ENCODE results near the gene RBP4. TPM values are rescaled to one million over a fixed set of nuclear protein-coding genes. Genes with fewer than 3 reads are reported as not detected.

RBP4 gene
- total and polyA plus RNA-seq, 9 of the 15 experiments (the other 6 are each of a cell fraction or from before 2014, with no cell fraction given), result 0.91 TPM; not detected in 8

GRCh38 chr10:93599778-93600177, 1.3 kb downstream of the RBP4 start:
- ATAC-seq, result no peak
- ChIA-PET CTCF (ENCODE audit: low intra/inter-chr PET ratio) (no interaction called here), POLR2A (interaction anchor here (0.6 kb wide), 1 partner anchor 82 kb away, joined by 3 read pairs; no protein-coding TSS in a partner anchor)
- in situ Hi-C loops (cut with MboI) (no loop called here), intact Hi-C loops (cut with micrococcal nuclease) (no loop called here)
- no peak overlapping the region for H3K9ac ChIP-seq (ENCODE audit: insufficient read depth in 1 of 2, low read depth in 2 of 2, low read length in 2 of 2)
- H3K4me2 ChIP-seq (ENCODE audit: insufficient read depth, low read length), result no peak overlapping the region
- BruUV-seq (replicated peaks), result no TSS peak
- no peak for DNase-seq (ENCODE audit: extremely low read depth in 1 of 4, low spot score in 3 of 4)
- no peak overlapping the region for H2AFZ ChIP-seq (ENCODE audit: low read depth, low read length)
- no peaks in the 10 kb centered on the region for H3K36me3 ChIP-seq (ENCODE audit: control insufficient read depth, insufficient read depth, low read length)
- H3K79me2 ChIP-seq (ENCODE audit: control insufficient read depth, insufficient read depth, low read length), result no peaks in the 10 kb centered on the region
- no peaks in the 10 kb centered on the region for H3K9me3 ChIP-seq (replicated peaks; ENCODE audit: control insufficient read depth, insufficient read depth, low read depth, low read length)
- H3K4me3 ChIP-seq, result no peak overlapping the region
- FAIRE-seq, result no peak
- peaks cover 9 to 31% of the 10 kb centered on the region in 2 experiments; a peak in 3 of 5 replicates for H3K27me3 ChIP-seq (ENCODE audit: control insufficient read depth in 2 of 2, insufficient read depth in 2 of 2, low read length in 2 of 2)
- H3K9me1 ChIP-seq (ENCODE audit: control insufficient read depth, insufficient read depth, low read length), result no peaks in the 10 kb centered on the region
- no peaks in the 10 kb centered on the region; a peak in 1 of 5 replicates for H3K4me1 ChIP-seq (replicated peaks in 1 of 2; ENCODE audit: control insufficient read depth in 2 of 2, insufficient read depth in 2 of 2, low read length in 2 of 2)
- no peak overlapping the region for H3K27ac ChIP-seq (ENCODE audit: extremely low read depth, low read depth, low read length)
- H4K20me1 ChIP-seq (replicated peaks; ENCODE audit: control insufficient read depth, insufficient read depth, low read length), result no peaks in the 10 kb centered on the region
- 0% methylated on average over 3 of the region's 4 CpGs for WGBS (ENCODE audit: insufficient coverage, low coverage, missing lambda C conversion rate)
- TF ChIP-seq GABPB1 (CRISPR knock-in tag; IDR thresholded peaks at IDR 0.05) (no peak), ZC3H8 (IDR thresholded peaks at IDR 0.05) (no peak), ZFP36 (IDR thresholded peaks at IDR 0.05; ENCODE audit: low read depth, low read length, partially characterized antibody) (no peak), CREB3L1 (IDR thresholded peaks at IDR 0.05; ENCODE audit: borderline replicate concordance, low read depth) (no peak), FOXA1 (IDR thresholded peaks at IDR 0.05; ENCODE audit: borderline replicate concordance) (no peak), ZNF583 (CRISPR knock-in tag; IDR thresholded peaks at IDR 0.05) (no peak), BRD4 (IDR thresholded peaks at IDR 0.05) (no peak), GTF3C2 (IDR thresholded peaks at IDR 0.05; ENCODE audit: borderline replicate concordance, extremely low read depth, insufficient read length) (no peak), ZNF134 (CRISPR knock-in tag; conservative IDR thresholded peaks at IDR 0.05) (no peak), DEAF1 (CRISPR knock-in tag; IDR thresholded peaks at IDR 0.05) (no peak), ATF7 (IDR thresholded peaks at IDR 0.05) (no peak), SRSF7 (optimal IDR thresholded peaks at IDR 0.05; ENCODE audit: low read depth, low read length) (no peak), ZNF655 (CRISPR knock-in tag; IDR thresholded peaks at IDR 0.05) (no peak), CC2D1A (IDR thresholded peaks at IDR 0.05) (no peak), HDAC8 (tag; IDR thresholded peaks at IDR 0.05) (no peak)
